Neuron (in vitro differentiated cells): ENCODE results near the gene C10orf90.

ENCODE experiments used
- H2AFZ ChIP-seq: one replicate; pipeline ENCODE4 v1.6.1; 2013; ENCODE audit warnings: low read depth, mild to moderate bottlenecking, inconsistent platforms, low read length, moderate library complexity
- H3K27me3 ChIP-seq: one replicate; pipeline ENCODE4 v1.6.1; 2013; ENCODE audit warnings: low read length; ENCODE audit not compliant: insufficient read depth
- H3K36me3 ChIP-seq: one replicate; pipeline ENCODE4 v1.6.1; 2013; ENCODE audit warnings: low read length; ENCODE audit not compliant: insufficient read depth
- H3K4me1 ChIP-seq: one replicate; pipeline ENCODE4 v1.6.1; 2013; ENCODE audit warnings: low read length; ENCODE audit not compliant: insufficient read depth
- H3K4me3 ChIP-seq: 2 replicates; pipeline ENCODE4 v1.5.1; 2013; ENCODE audit warnings: mild to moderate bottlenecking, low read length, moderate library complexity
- H3K9me3 ChIP-seq: one replicate; pipeline ENCODE4 v1.6.1; 2013; ENCODE audit warnings: low read length

The C10orf90 gene

GRCh38 chr10:126609566-126609965, 60.9 kb downstream of the C10orf90 start:
- H2AFZ ChIP-seq = no peak overlapping the region
- no peak overlapping the region for H3K4me3 ChIP-seq
- H3K36me3 ChIP-seq = no peaks in the 10 kb centered on the region
- H3K27me3 ChIP-seq = no peaks in the 10 kb centered on the region
- H3K4me1 ChIP-seq = no peaks in the 10 kb centered on the region
- no peaks in the 10 kb centered on the region for H3K9me3 ChIP-seq

GRCh38 chr10:126599949-126600682, 70.4 kb downstream of the C10orf90 start:
- Histone ChIP-seq H3K4me3 (no peak overlapping the region), H3K36me3 (no peaks in the 10 kb centered on the region), H3K9me3 (no peaks in the 10 kb centered on the region), H3K4me1 (no peaks in the 10 kb centered on the region), H3K27me3 (no peaks in the 10 kb centered on the region), H2AFZ (no peak overlapping the region)

GRCh38 chr10:126598009-126598408, 72.5 kb downstream of the C10orf90 start:
- H3K4me3 ChIP-seq = no peak overlapping the region
- no peaks in the 10 kb centered on the region for H3K36me3 ChIP-seq

GRCh38 chr10:126597211-126597610, 73.3 kb downstream of the C10orf90 start:
- no peak overlapping the region for H2AFZ ChIP-seq
- H3K9me3 ChIP-seq = no peaks in the 10 kb centered on the region
- H3K36me3 ChIP-seq = no peaks in the 10 kb centered on the region
- H3K27me3 ChIP-seq = no peaks in the 10 kb centered on the region
- H3K4me3 ChIP-seq = no peak overlapping the region
- no peaks in the 10 kb centered on the region for H3K4me1 ChIP-seq

More at GRCh38 chr10:126598009-126598408, 72.5 kb downstream of the C10orf90 start:
- Histone ChIP-seq H3K27me3 (no peaks in the 10 kb centered on the region), H3K9me3 (no peaks in the 10 kb centered on the region), H2AFZ (no peak overlapping the region), H3K4me1 (no peaks in the 10 kb centered on the region)

GRCh38 chr10:126596472-126597016, 73.9 kb downstream of the C10orf90 start:
- Histone ChIP-seq H3K4me1 (no peaks in the 10 kb centered on the region), H3K27me3 (no peaks in the 10 kb centered on the region), H3K4me3 (no peak overlapping the region), H3K36me3 (no peaks in the 10 kb centered on the region), H3K9me3 (no peaks in the 10 kb centered on the region), H2AFZ (no peak overlapping the region)

GRCh38 chr10:126595160-126595559, 75.3 kb downstream of the C10orf90 start:
- H2AFZ ChIP-seq = no peak overlapping the region
- no peaks in the 10 kb centered on the region for H3K36me3 ChIP-seq
- no peaks in the 10 kb centered on the region for H3K9me3 ChIP-seq
- H3K4me3 ChIP-seq = no peak overlapping the region
- no peaks in the 10 kb centered on the region for H3K4me1 ChIP-seq
- H3K27me3 ChIP-seq = no peaks in the 10 kb centered on the region

GRCh38 chr10:126593968-126594701, 76.4 kb downstream of the C10orf90 start:
- Histone ChIP-seq H3K4me3 (no peak overlapping the region), H3K36me3 (no peaks in the 10 kb centered on the region), H2AFZ (no peak overlapping the region), H3K9me3 (no peaks in the 10 kb centered on the region), H3K27me3 (no peaks in the 10 kb centered on the region), H3K4me1 (no peaks in the 10 kb centered on the region)

- Histone ChIP-seq H3K36me3 (no peaks in the 10 kb centered on the region), H3K4me1 (no peaks in the 10 kb centered on the region), H3K9me3 (no peaks in the 10 kb centered on the region), H3K27me3 (no peaks in the 10 kb centered on the region), H3K4me3 (no peak overlapping the region), H2AFZ (no peak overlapping the region)
These were observed 77.6 kb downstream of the C10orf90 start for GRCh38 chr10:126592901-126593300.

- no peaks in the 10 kb centered on the region for H3K9me3 ChIP-seq
- no peaks in the 10 kb centered on the region for H3K36me3 ChIP-seq
- H2AFZ ChIP-seq = no peak overlapping the region
- H3K4me1 ChIP-seq = no peaks in the 10 kb centered on the region
- no peak overlapping the region for H3K4me3 ChIP-seq
- no peaks in the 10 kb centered on the region for H3K27me3 ChIP-seq
These were observed 82.5 kb downstream of the C10orf90 start for GRCh38 chr10:126588024-126588423.

GRCh38 chr10:126586878-126587277, 83.6 kb downstream of the C10orf90 start:
- no peaks in the 10 kb centered on the region for H3K27me3 ChIP-seq
- H3K4me1 ChIP-seq = no peaks in the 10 kb centered on the region
- H3K36me3 ChIP-seq = no peaks in the 10 kb centered on the region

GRCh38 chr10:126586128-126586527, 84.4 kb downstream of the C10orf90 start:
- no peak overlapping the region for H3K4me3 ChIP-seq
- H3K4me1 ChIP-seq = no peaks in the 10 kb centered on the region
- no peaks in the 10 kb centered on the region for H3K27me3 ChIP-seq
- H2AFZ ChIP-seq = no peak overlapping the region
- H3K9me3 ChIP-seq = no peaks in the 10 kb centered on the region
- no peaks in the 10 kb centered on the region for H3K36me3 ChIP-seq

More at GRCh38 chr10:126586878-126587277, 83.6 kb downstream of the C10orf90 start:
- Histone ChIP-seq H3K4me3 (no peak overlapping the region), H3K9me3 (no peaks in the 10 kb centered on the region), H2AFZ (no peak overlapping the region)

GRCh38 chr10:126585249-126586017, 85.1 kb downstream of the C10orf90 start:
- H2AFZ ChIP-seq = no peak overlapping the region
- H3K36me3 ChIP-seq = no peaks in the 10 kb centered on the region
- no peaks in the 10 kb centered on the region for H3K27me3 ChIP-seq
- H3K4me3 ChIP-seq = no peak overlapping the region
- H3K4me1 ChIP-seq = no peaks in the 10 kb centered on the region
- H3K9me3 ChIP-seq = no peaks in the 10 kb centered on the region

- no peaks in the 10 kb centered on the region for H3K36me3 ChIP-seq
- no peak overlapping the region for H3K4me3 ChIP-seq
- no peak overlapping the region for H2AFZ ChIP-seq
- no peaks in the 10 kb centered on the region for H3K27me3 ChIP-seq
- H3K4me1 ChIP-seq = no peaks in the 10 kb centered on the region
- no peaks in the 10 kb centered on the region for H3K9me3 ChIP-seq
These were observed 85.7 kb downstream of the C10orf90 start for GRCh38 chr10:126584836-126585235.
